HuH-7 (cell line): Measurements from ENCODE around the gene RNFT2.
"Not testable (repeated sequence)": the region's sequence is repeated elsewhere in the genome, so short reads cannot be mapped to it uniquely, and the experiment has no call there.

Experiments used
- DNase-seq: peaks from one replicate; pipeline ENCODE4 v3.0.0; 2011; ENCODE audit warnings: low spot score

Gene RNFT2

GRCh38 chr12:116744766-116745165, 6.7 kb downstream of the RNFT2 start:
- DNase-seq, result no peak

GRCh38 chr12:116745554-116745953, 7.4 kb downstream of the RNFT2 start:
- no peak for DNase-seq

- DNase-seq, result no peak
Measured at GRCh38 chr12:116749884-116750283, 11.8 kb downstream of the RNFT2 start.

- DNase-seq, result no peak
Measured at GRCh38 chr12:116750298-116750697, 12.2 kb downstream of the RNFT2 start.

- DNase-seq, result not testable (repeated sequence)
Measured at GRCh38 chr12:116754097-116754496, 16.0 kb downstream of the RNFT2 start.

GRCh38 chr12:116754783-116755182, 16.7 kb downstream of the RNFT2 start:
- not testable (repeated sequence) for DNase-seq

GRCh38 chr12:116759783-116760621, 21.9 kb downstream of the RNFT2 start:
- no peak for DNase-seq

- no peak for DNase-seq
Measured at GRCh38 chr12:116760622-116761020, 22.5 kb downstream of the RNFT2 start.

GRCh38 chr12:116761499-116761898, 23.4 kb downstream of the RNFT2 start:
- no peak for DNase-seq

- no peak for DNase-seq
Measured at GRCh38 chr12:116765271-116765670, 27.2 kb downstream of the RNFT2 start.

GRCh38 chr12:116766285-116766684, 28.2 kb downstream of the RNFT2 start:
- no peak for DNase-seq

- no peak for DNase-seq
Measured at GRCh38 chr12:116766746-116767145, 28.6 kb downstream of the RNFT2 start.

- DNase-seq, result no peak
Measured at GRCh38 chr12:116771651-116772050, 33.5 kb downstream of the RNFT2 start.

GRCh38 chr12:116773276-116773731, 35.2 kb downstream of the RNFT2 start:
- DNase-seq, result no peak

- no peak for DNase-seq
Measured at GRCh38 chr12:116774020-116774419, 35.9 kb downstream of the RNFT2 start.

- no peak for DNase-seq
Measured at GRCh38 chr12:116777245-116777644, 39.1 kb downstream of the RNFT2 start.

- DNase-seq, result no peak
Measured at GRCh38 chr12:116779597-116779996, 41.5 kb downstream of the RNFT2 start.

GRCh38 chr12:116780942-116781341, 42.8 kb downstream of the RNFT2 start:
- DNase-seq, result no peak

- DNase-seq, result no peak
Measured at GRCh38 chr12:116783525-116784237, 45.6 kb downstream of the RNFT2 start.

- DNase-seq, result no peak
Measured at GRCh38 chr12:116784238-116784612, 46.1 kb downstream of the RNFT2 start.

GRCh38 chr12:116789562-116789961, 51.4 kb downstream of the RNFT2 start:
- not testable (repeated sequence) for DNase-seq

GRCh38 chr12:116790066-116790465, 52.0 kb downstream of the RNFT2 start:
- DNase-seq, result no peak

- DNase-seq, result no peak
Measured at GRCh38 chr12:116792403-116792802, 54.3 kb downstream of the RNFT2 start.
